GM12892 (cell line): Measurements from ENCODE around the gene COL6A3.

Experiments
- POLR2A ChIP-seq: IDR thresholded peaks from 2 replicates; pipeline ENCODE4 v1.6.1; 2011; ENCODE audit warnings: low read depth, low read length, control low read depth
- POLR2AphosphoS5 ChIP-seq: IDR thresholded peaks from 2 replicates; pipeline ENCODE4 v1.6.1; 2011; ENCODE audit warnings: low read depth, low read length, control low read depth
- TAF1 ChIP-seq: IDR thresholded peaks from 2 replicates; pipeline ENCODE4 v1.6.1; 2011; ENCODE audit warnings: low read depth, mild to moderate bottlenecking, control low read depth, low read length, borderline replicate concordance

GRCh38 chr2:237306787-237307170 lies 107.2 kb downstream of the COL6A3 start:
- TF ChIP-seq POLR2A, result no peak
- TF ChIP-seq TAF1, result no peak
- no peak for TF ChIP-seq POLR2AphosphoS5
